Heart left ventricle (tissue), 13 donors: ENCODE data around the gene SNAP29.
"Not testable (repeated sequence)": the region's sequence is repeated elsewhere in the genome, so short reads cannot be mapped to it uniquely, and the experiment has no call there.

Experiments
- CTCF ChIP-seq, 12 donors: fragments of 200-600 bp; sonication (generic) in 4 of 12; IDR thresholded peaks; one replicate each; pipeline versions ENCODE4 v1.5.0 to v1.8.0; 2018 to 2022; ENCODE audit warnings: antibody characterized with exemption in 12 of 12, mild to moderate bottlenecking in 5 of 12
- POLR2A ChIP-seq, 2 donors: fragments of 450-650 bp; IDR thresholded peaks; one replicate each; pipeline ENCODE4 v1.6.1; 2017; ENCODE audit warnings: antibody characterized with exemption in 2 of 2, mild to moderate bottlenecking in 2 of 2, moderate library complexity in 2 of 2
- donor health status: ischemic (EF 13 %, LVEDD 7.1; RV severe dilation, severe dysfunction).
- donor health status: DM: no; HTN: yes; CAD: no.
- donor health status: DM: no; HTN: no; CAD: no.
- donor health status: ischemic (EF 25% LVEDD 6.9; RV normal size, moderate dysfunction).
- donor health status: ischemic (EF 25% LVEDD 5.7; RV mildly dilated, moderate dysfunction).
- donor health status: ischemic (EF 35%, LVEDD 5.7; RV mildly dilated, moderate dysfunction).
- donor health status: nonischemic (EF 11% LVEDD 7.7; RV severe dilation, severe dysfunction).
- donor health status: DM: yes; HTN: yes; CAD: no.
- donor health status: PGD.
- donor health status: ischemic (EF 29% LVEDD 5.4; RV normal size, mild dysfunction).
- donor health status: nonischemic (EF 23%, LVEDD 6.1; RV moderate dilation, normal function).

- TF ChIP-seq CTCF, POLR2A (IDR thresholded peaks at IDR 0.05): not testable (repeated sequence)
Observed at GRCh38 chr22:20821717-20822239, 37.0 kb upstream of the SNAP29 start.
